Keratinocyte (primary cell): ENCODE data around the gene MLN. TPM values are rescaled to one million over a fixed set of nuclear protein-coding genes. Genes with fewer than 3 reads are reported as not detected.

Experiments
- DNase-seq: peaks from one replicate; pipeline ENCODE4 v3.0.0-alpha.2; 2011; ENCODE audit warnings: low read depth, missing footprints, low spot score
- FAIRE-seq: peaks from 2 replicates; lab custom pipeline; 2011; peaks lifted over from hg19 to GRCh38; lab: Jason Lieb, UNC
- H2AFZ ChIP-seq: 2 replicates; pipeline ENCODE4 v1.6.0; 2012; ENCODE audit warnings: low read length, control low read depth, inconsistent platforms; ENCODE audit not compliant: control insufficient read depth
- H3K27ac ChIP-seq: 2 replicates; pipeline ENCODE4 v1.5.1; 2011; ENCODE audit warnings: low read length; ENCODE audit not compliant: control insufficient read depth, insufficient read depth
- H3K27me3 ChIP-seq: 3 replicates; pipeline ENCODE4 v1.6.0; 2011; ENCODE audit warnings: low read length; ENCODE audit not compliant: control insufficient read depth, insufficient read depth; ENCODE audit errors: extremely low read depth
- H3K36me3 ChIP-seq, 2 experiments: 2 replicates in 1 of 2; 3 replicates in 1 of 2; pipeline ENCODE4 v1.5.1; 2011; ENCODE audit warnings: low read length in 2 of 2, mild to moderate bottlenecking in 1 of 2; ENCODE audit not compliant: control insufficient read depth in 2 of 2, insufficient read depth in 2 of 2; ENCODE audit errors: extremely low read depth in 1 of 2
- H3K4me1 ChIP-seq: 3 replicates; pipeline ENCODE4 v1.5.1; 2011; ENCODE audit warnings: low read length; ENCODE audit not compliant: control insufficient read depth, insufficient read depth; ENCODE audit errors: extremely low read depth
- H3K4me2 ChIP-seq: 3 replicates; pipeline ENCODE4 v1.6.0; 2011; ENCODE audit warnings: low read depth, low read length; ENCODE audit not compliant: control insufficient read depth, insufficient read depth; ENCODE audit errors: extremely low read depth
- H3K4me3 ChIP-seq, 3 experiments: fragments of 200-600 bp in 1 of 3; sonication (generic) in 1 of 3; 2 replicates in 2 of 3; 3 replicates in 1 of 3; pipeline ENCODE4 v1.5.1; 2011 to 2016; ENCODE audit warnings: low read length in 3 of 3, mild to moderate bottlenecking in 3 of 3, control low read depth in 2 of 3, inconsistent platforms in 1 of 3, low read depth in 1 of 3, mixed read lengths in 1 of 3, mixed run types in 1 of 3, moderate library complexity in 1 of 3; ENCODE audit not compliant: control insufficient read depth in 2 of 3, insufficient read depth in 2 of 3; ENCODE audit errors: extremely low read depth in 1 of 3
- H3K79me2 ChIP-seq: 2 replicates; pipeline ENCODE4 v1.6.0; 2012; ENCODE audit warnings: low read length; ENCODE audit not compliant: control insufficient read depth, insufficient read depth
- H3K9ac ChIP-seq: 3 replicates; pipeline ENCODE4 v1.6.0; 2011; ENCODE audit warnings: low read length; ENCODE audit not compliant: control insufficient read depth, insufficient read depth; ENCODE audit errors: extremely low read depth
- H3K9me1 ChIP-seq: 3 replicates; pipeline ENCODE4 v1.6.0; 2011; ENCODE audit warnings: low read length; ENCODE audit not compliant: control insufficient read depth, insufficient read depth; ENCODE audit errors: extremely low read depth
- H3K9me3 ChIP-seq: 2 replicates; pipeline ENCODE4 v1.5.1; 2012; ENCODE audit warnings: low read depth, low read length; ENCODE audit not compliant: control insufficient read depth
- H4K20me1 ChIP-seq: 3 replicates; pipeline ENCODE4 v1.6.0; 2011; ENCODE audit warnings: low read length; ENCODE audit not compliant: control insufficient read depth, insufficient read depth; ENCODE audit errors: extremely low read depth
- CTCF ChIP-seq, 3 experiments: IDR thresholded peaks in 1 of 3; conservative IDR thresholded peaks in 1 of 3; optimal IDR thresholded peaks in 1 of 3; 2 replicates in 2 of 3; 3 replicates in 1 of 3; pipeline versions ENCODE3 to v1.5.1; 2011; ENCODE audit warnings: low read length in 3 of 3, mild to moderate bottlenecking in 3 of 3, moderate library complexity in 2 of 3, control low read depth in 1 of 3, inconsistent platforms in 1 of 3; ENCODE audit not compliant: insufficient read depth in 2 of 3; ENCODE audit errors: extremely low read depth in 1 of 3
- EZH2 ChIP-seq: IDR thresholded peaks from one replicate; pipeline ENCODE4 v1.6.1; 2012; ENCODE audit warnings: inconsistent platforms, mild to moderate bottlenecking, low read length, moderate library complexity
- dilution Hi-C: fragments of 300-500 bp; cut with MboI; formaldehyde crosslinking; loops from one replicate; pipeline ENCODE4 v1.7.0; 2020; ENCODE audit warnings: low sequenced_read_pairs; ENCODE audit not compliant: extremely low pct_ligation_motif_present
- polyA plus RNA-seq, 5 experiments: library from polyadenylated mRNA; depleted of rRNA in 3 of 5; stranded (reverse) in 3 of 5; stranded (forward) in 1 of 5; unstranded in 1 of 5; fragments of >200 nt; gene quantifications; 1 replicate in 1 of 5; 2 replicates in 3 of 5; 3 replicates in 1 of 5; pipeline versions ENCODE4 v1.2.1 to v1.2.3, GENCODE V29; 2011 to 2012; ENCODE audit warnings: missing spikeins in 2 of 5, low read depth in 1 of 5, low replicate concordance in 1 of 5

MLN gene
- polyA plus RNA-seq, 1 donor (not counting 4 experiments of a cell fraction or from before 2014, with no cell fraction given) = not detected

GRCh38 chr6:33798343-33798848 lies 5.4 kb downstream of the MLN start:
- Histone ChIP-seq H3K27ac (no peak overlapping the region), H3K27me3 (peaks cover 3% of the 10 kb centered on the region), H3K9me3 (no peaks in the 10 kb centered on the region), H3K36me3 (no peaks in the 10 kb centered on the region), H3K4me2 (no peak overlapping the region), H3K4me1 (no peaks in the 10 kb centered on the region), H3K9ac (no peak overlapping the region), H2AFZ (no peak overlapping the region), H3K9me1 (no peaks in the 10 kb centered on the region), H3K4me3 (no peak overlapping the region), H3K79me2 (no peaks in the 10 kb centered on the region), H4K20me1 (no peaks in the 10 kb centered on the region)
- no peak for DNase-seq
- no peak for TF ChIP-seq EZH2
- no peak for TF ChIP-seq CTCF (optimal IDR thresholded peaks at IDR 0.05 in 1 of 3, IDR thresholded peaks at IDR 0.05 in 1 of 3, conservative IDR thresholded peaks at IDR 0.05 in 1 of 3; ENCODE audit: extremely low read depth in 1 of 3, insufficient read depth in 2 of 3, low read length in 3 of 3)
- FAIRE-seq = no peak
- dilution Hi-C loops = no loop called here

GRCh38 chr6:33797626-33798342 lies 6.0 kb downstream of the MLN start:
- no peak for FAIRE-seq
- dilution Hi-C loops = no loop called here

More at GRCh38 chr6:33797626-33798342, 6.0 kb downstream of the MLN start:
- Histone ChIP-seq H3K9me3 (no peaks in the 10 kb centered on the region), H3K4me1 (no peaks in the 10 kb centered on the region), H3K4me3 (no peak overlapping the region), H3K9ac (no peak overlapping the region), H3K27me3 (peaks cover 8% of the 10 kb centered on the region), H3K4me2 (no peak overlapping the region), H3K27ac (no peak overlapping the region), H3K79me2 (no peaks in the 10 kb centered on the region), H3K36me3 (no peaks in the 10 kb centered on the region), H4K20me1 (no peaks in the 10 kb centered on the region), H2AFZ (no peak overlapping the region), H3K9me1 (no peaks in the 10 kb centered on the region)
- TF ChIP-seq EZH2 (no peak), CTCF (optimal IDR thresholded peaks at IDR 0.05 in 1 of 3, IDR thresholded peaks at IDR 0.05 in 1 of 3, conservative IDR thresholded peaks at IDR 0.05 in 1 of 3; ENCODE audit: extremely low read depth in 1 of 3, insufficient read depth in 2 of 3, low read length in 3 of 3) (no peak)
- DNase-seq = no peak
